Memory B cell (primary cell): ENCODE results near the gene MUCL3.
"Not testable (repeated sequence)": the region's sequence is repeated elsewhere in the genome, so short reads cannot be mapped to it uniquely, and the experiment has no call there.

Experiments
- ATAC-seq: fragments of 150-1000 bp; cut with Tn5 transposase; 2 replicates; pipeline ENCODE4 v1.10.0; 2021; ENCODE audit warnings: low read depth, mild to moderate bottlenecking, moderate library complexity
- DNase-seq, 2 donors: peaks; one replicate each; pipeline ENCODE4 v3.0.0; 2022; ENCODE audit warnings: low spot score in 2 of 2
- H3K27ac Mint-ChIP-seq: one replicate; pipeline ENCODE4 v1.8.0; 2022; ENCODE audit warnings: mild to moderate bottlenecking, moderate library complexity, mixed read lengths
- H3K27me3 Mint-ChIP-seq: one replicate; pipeline ENCODE4 v1.8.0; 2022; ENCODE audit warnings: mixed read lengths
- H3K36me3 Mint-ChIP-seq: one replicate; pipeline ENCODE4 v1.8.0; 2022; ENCODE audit warnings: mild to moderate bottlenecking, mixed read lengths
- H3K4me1 Mint-ChIP-seq: one replicate; pipeline ENCODE4 v1.8.0; 2022; ENCODE audit warnings: mixed read lengths
- H3K4me3 Mint-ChIP-seq: one replicate; pipeline ENCODE4 v1.8.0; 2022; ENCODE audit warnings: mild to moderate bottlenecking, moderate library complexity, mixed read lengths
- H3K9me3 Mint-ChIP-seq: one replicate; pipeline ENCODE4 v1.8.0; 2022; ENCODE audit warnings: mixed read lengths

Gene MUCL3

GRCh38 chr6:30963641-30964040, 22.9 kb downstream of the MUCL3 start:
- H3K27ac Mint-ChIP-seq: no peak overlapping the region
- ATAC-seq: no peak
- peaks cover 31% of the 10 kb centered on the region for H3K27me3 Mint-ChIP-seq

GRCh38 chr6:30964075-30964474, 23.3 kb downstream of the MUCL3 start:
- H3K9me3 Mint-ChIP-seq: no peaks in the 10 kb centered on the region
- H3K4me1 Mint-ChIP-seq: peaks cover 7% of the 10 kb centered on the region
- DNase-seq: no peak
- peaks cover 30% of the 10 kb centered on the region for H3K27me3 Mint-ChIP-seq
- no peaks in the 10 kb centered on the region for H3K36me3 Mint-ChIP-seq
- no peak overlapping the region for H3K4me3 Mint-ChIP-seq
- H3K27ac Mint-ChIP-seq: no peak overlapping the region
- ATAC-seq: no peak

More at GRCh38 chr6:30963641-30964040, 22.9 kb downstream of the MUCL3 start:
- DNase-seq: no peak
- H3K4me1 Mint-ChIP-seq: peaks cover 5% of the 10 kb centered on the region
- H3K36me3 Mint-ChIP-seq: no peaks in the 10 kb centered on the region
- no peak overlapping the region for H3K4me3 Mint-ChIP-seq
- H3K9me3 Mint-ChIP-seq: no peaks in the 10 kb centered on the region

- no peak for DNase-seq
- peaks cover 31% of the 10 kb centered on the region for H3K27me3 Mint-ChIP-seq
- H3K36me3 Mint-ChIP-seq: no peaks in the 10 kb centered on the region
- peaks cover 12% of the 10 kb centered on the region for H3K4me1 Mint-ChIP-seq
- no peak overlapping the region for H3K27ac Mint-ChIP-seq
- H3K9me3 Mint-ChIP-seq: no peaks in the 10 kb centered on the region
- ATAC-seq: no peak
- H3K4me3 Mint-ChIP-seq: no peak overlapping the region
These were observed 24.4 kb downstream of the MUCL3 start for GRCh38 chr6:30965140-30965601.

GRCh38 chr6:30966154-30966553, 25.4 kb downstream of the MUCL3 start:
- DNase-seq: no peak
- no peak for ATAC-seq
- Mint-ChIP-seq H3K4me3 (no peak overlapping the region), H3K9me3 (no peaks in the 10 kb centered on the region), H3K36me3 (no peaks in the 10 kb centered on the region), H3K27ac (no peak overlapping the region), H3K4me1 (peaks cover 12% of the 10 kb centered on the region), H3K27me3 (peaks cover 29% of the 10 kb centered on the region)

GRCh38 chr6:30969171-30969570, 28.4 kb downstream of the MUCL3 start:
- H3K27ac Mint-ChIP-seq, DNase-seq, H3K36me3 Mint-ChIP-seq, H3K4me3 Mint-ChIP-seq, H3K9me3 Mint-ChIP-seq: not testable (repeated sequence)
- peaks cover 12% of the 10 kb centered on the region for H3K4me1 Mint-ChIP-seq
- ATAC-seq: peak; percentile 31
- peaks cover 36% of the 10 kb centered on the region for H3K27me3 Mint-ChIP-seq

- DNase-seq (no peak), ATAC-seq (no peak)
- H3K4me1 Mint-ChIP-seq: peaks cover 12% of the 10 kb centered on the region
- no peak overlapping the region for H3K4me3 Mint-ChIP-seq
- H3K36me3 Mint-ChIP-seq: no peaks in the 10 kb centered on the region
- H3K27me3 Mint-ChIP-seq: peaks cover 23% of the 10 kb centered on the region
- H3K9me3 Mint-ChIP-seq: no peaks in the 10 kb centered on the region
- H3K27ac Mint-ChIP-seq: no peak overlapping the region
These were observed 30.2 kb downstream of the MUCL3 start for GRCh38 chr6:30970946-30971345.

- no peak for DNase-seq
- H3K27me3 Mint-ChIP-seq: peaks cover 23% of the 10 kb centered on the region
- H3K4me3 Mint-ChIP-seq: no peak overlapping the region
- no peak for ATAC-seq
- H3K36me3 Mint-ChIP-seq: no peaks in the 10 kb centered on the region
- H3K4me1 Mint-ChIP-seq: peaks cover 9% of the 10 kb centered on the region
- no peak overlapping the region for H3K27ac Mint-ChIP-seq
- H3K9me3 Mint-ChIP-seq: no peaks in the 10 kb centered on the region
These were observed 32.0 kb downstream of the MUCL3 start for GRCh38 chr6:30972816-30973215.

GRCh38 chr6:30974490-30975252, 33.9 kb downstream of the MUCL3 start:
- peaks cover 24% of the 10 kb centered on the region for H3K27me3 Mint-ChIP-seq
- H3K9me3 Mint-ChIP-seq: no peaks in the 10 kb centered on the region
- no peak for DNase-seq
- H3K4me3 Mint-ChIP-seq: no peak overlapping the region
- no peak for ATAC-seq
- no peaks in the 10 kb centered on the region for H3K36me3 Mint-ChIP-seq
- no peak overlapping the region for H3K27ac Mint-ChIP-seq
- H3K4me1 Mint-ChIP-seq: peaks cover 7% of the 10 kb centered on the region

- H3K27me3 Mint-ChIP-seq: peaks cover 26% of the 10 kb centered on the region
These were observed 38.4 kb downstream of the MUCL3 start for GRCh38 chr6:30979141-30979540.

GRCh38 chr6:30979690-30980089, 38.9 kb downstream of the MUCL3 start:
- Mint-ChIP-seq H3K4me3 (no peak overlapping the region), H3K27me3 (peaks cover 26% of the 10 kb centered on the region), H3K9me3 (no peaks in the 10 kb centered on the region), H3K27ac (no peak overlapping the region), H3K36me3 (no peaks in the 10 kb centered on the region), H3K4me1 (peaks cover 6% of the 10 kb centered on the region)
- ATAC-seq: no peak
- no peak for DNase-seq

More at GRCh38 chr6:30979141-30979540, 38.4 kb downstream of the MUCL3 start:
- Mint-ChIP-seq H3K9me3 (no peaks in the 10 kb centered on the region), H3K36me3 (no peaks in the 10 kb centered on the region), H3K27ac (no peak overlapping the region), H3K4me3 (no peak overlapping the region), H3K4me1 (peaks cover 6% of the 10 kb centered on the region)
- DNase-seq: no peak
- no peak for ATAC-seq

- H3K4me1 Mint-ChIP-seq: peaks cover 6% of the 10 kb centered on the region
- H3K4me3 Mint-ChIP-seq: no peak overlapping the region
- no peak for ATAC-seq
- peaks cover 29% of the 10 kb centered on the region for H3K27me3 Mint-ChIP-seq
- no peaks in the 10 kb centered on the region for H3K36me3 Mint-ChIP-seq
- no peak for DNase-seq
- no peaks in the 10 kb centered on the region for H3K9me3 Mint-ChIP-seq
- no peak overlapping the region for H3K27ac Mint-ChIP-seq
These were observed 41.4 kb downstream of the MUCL3 start for GRCh38 chr6:30981942-30982772.

- Mint-ChIP-seq H3K36me3 (no peaks in the 10 kb centered on the region), H3K27me3 (peaks cover 24% of the 10 kb centered on the region), H3K27ac (no peak within 1 kb of the TSS), H3K4me3 (no peak within 1 kb of the TSS), H3K9me3 (no peaks in the 10 kb centered on the region), H3K4me1 (peaks cover 6% of the 10 kb centered on the region)
- DNase-seq (no peak), ATAC-seq (no peak)
These were observed 42.7 kb downstream of the MUCL3 start, which contains the start of gene MUC21 for GRCh38 chr6:30983439-30983838. MUC21 (plus strand) TSS chr6:30983718; CDS start chr6:30983959, 241 bp downstream.

- peaks cover 7% of the 10 kb centered on the region for H3K4me1 Mint-ChIP-seq
- ATAC-seq (no peak), DNase-seq (no peak)
- H3K4me3 Mint-ChIP-seq: no peak overlapping the region
- H3K9me3 Mint-ChIP-seq: no peaks in the 10 kb centered on the region
- H3K27ac Mint-ChIP-seq: no peak overlapping the region
- H3K36me3 Mint-ChIP-seq: no peaks in the 10 kb centered on the region
- peaks cover 24% of the 10 kb centered on the region for H3K27me3 Mint-ChIP-seq
These were observed 44.7 kb downstream of the MUCL3 start for GRCh38 chr6:30985490-30985889.

GRCh38 chr6:30987304-30987703, 46.5 kb downstream of the MUCL3 start:
- H3K4me1 Mint-ChIP-seq: peaks cover 9% of the 10 kb centered on the region
- H3K36me3 Mint-ChIP-seq: no peaks in the 10 kb centered on the region
- no peak for DNase-seq
- H3K9me3 Mint-ChIP-seq: no peaks in the 10 kb centered on the region
- no peak overlapping the region for H3K4me3 Mint-ChIP-seq
- no peak overlapping the region for H3K27ac Mint-ChIP-seq
- ATAC-seq: no peak
- peaks cover 20% of the 10 kb centered on the region for H3K27me3 Mint-ChIP-seq
